ENCODE data around the gene C3orf70. TPM values are rescaled to one million over a fixed set of nuclear protein-coding genes. Genes with fewer than 3 reads are reported as not detected.

Gene C3orf70
- 5.6 TPM for total RNA-seq

- no peaks in the 10 kb centered on the region for H3K27me3 ChIP-seq
- no peaks in the 10 kb centered on the region for H3K36me3 ChIP-seq
- peak within 1 kb of the TSS; percentile 87 for H3K27ac ChIP-seq
- H3K4me3 ChIP-seq = peak within 1 kb of the TSS; percentile 71 to 74
- no peak for TF ChIP-seq CTCF (IDR thresholded peaks at IDR 0.05)
- TF ChIP-seq POLR2AphosphoS5 (IDR thresholded peaks at IDR 0.05; ENCODE audit: insufficient read depth in 1 of 2, low read depth in 1 of 2) = no peak
- no peak for TF ChIP-seq POLR2A (IDR thresholded peaks at IDR 0.05)
- H3K4me1 ChIP-seq = peaks cover 18% of the 10 kb centered on the region
- H3K9me3 ChIP-seq = no peaks in the 10 kb centered on the region
- no peak for DNase-seq (ENCODE audit: extremely low spot score in 2 of 2)
- intact Hi-C loops (cut with DNase I) = no loop called here
Measured at GRCh38 chr3:185152410-185153170, at the start of gene C3orf70. Gene C3orf70 (minus strand): TSS chr3:185153060. CDS start chr3:185152823, 237 bp downstream.

- TF ChIP-seq POLR2A (IDR thresholded peaks at IDR 0.05) (no peak), POLR2AphosphoS5 (IDR thresholded peaks at IDR 0.05; ENCODE audit: insufficient read depth in 1 of 2, low read depth in 1 of 2) (no peak), CTCF (IDR thresholded peaks at IDR 0.05) (no peak)
- Histone ChIP-seq H3K4me1 (no peaks in the 10 kb centered on the region), H3K36me3 (no peaks in the 10 kb centered on the region), H3K4me3 (no peak overlapping the region), H3K27ac (no peak overlapping the region), H3K9me3 (no peaks in the 10 kb centered on the region), H3K27me3 (no peaks in the 10 kb centered on the region)
- no peak for DNase-seq (ENCODE audit: extremely low spot score in 2 of 2)
- intact Hi-C loops (cut with DNase I) = no loop called here
Measured at GRCh38 chr3:185200639-185201038, 47.8 kb upstream of the C3orf70 start.

- H3K27ac ChIP-seq = no peak overlapping the region
- H3K4me1 ChIP-seq = no peaks in the 10 kb centered on the region
- no peak for TF ChIP-seq POLR2A (IDR thresholded peaks at IDR 0.05)
- no peak for TF ChIP-seq CTCF (IDR thresholded peaks at IDR 0.05)
- no peak for TF ChIP-seq POLR2AphosphoS5 (IDR thresholded peaks at IDR 0.05; ENCODE audit: insufficient read depth in 1 of 2, low read depth in 1 of 2)
- H3K9me3 ChIP-seq = no peaks in the 10 kb centered on the region
- no peaks in the 10 kb centered on the region for H3K36me3 ChIP-seq
- H3K27me3 ChIP-seq = no peaks in the 10 kb centered on the region
- intact Hi-C loops (cut with DNase I) = no loop called here
- DNase-seq (ENCODE audit: extremely low spot score in 2 of 2) = no peak
- no peak overlapping the region for H3K4me3 ChIP-seq
Measured at GRCh38 chr3:185199671-185200070, 46.8 kb upstream of the C3orf70 start.

GRCh38 chr3:185199206-185199605 is 46.3 kb upstream of the C3orf70 start:
- Histone ChIP-seq H3K9me3 (no peaks in the 10 kb centered on the region), H3K36me3 (no peaks in the 10 kb centered on the region), H3K4me3 (no peak overlapping the region), H3K27me3 (no peaks in the 10 kb centered on the region), H3K27ac (no peak overlapping the region), H3K4me1 (no peaks in the 10 kb centered on the region)
- no peak for DNase-seq (ENCODE audit: extremely low spot score in 2 of 2)
- TF ChIP-seq POLR2AphosphoS5 (IDR thresholded peaks at IDR 0.05; ENCODE audit: insufficient read depth in 1 of 2, low read depth in 1 of 2) = no peak
- no peak for TF ChIP-seq POLR2A (IDR thresholded peaks at IDR 0.05)
- TF ChIP-seq CTCF (IDR thresholded peaks at IDR 0.05) = no peak
- intact Hi-C loops (cut with DNase I) = no loop called here

- H3K4me1 ChIP-seq = no peaks in the 10 kb centered on the region
- peaks cover 0 to 7% of the 10 kb centered on the region in 2 donors for H3K36me3 ChIP-seq
- no peak overlapping the region for H3K27ac ChIP-seq
- DNase-seq (ENCODE audit: extremely low spot score in 2 of 2) = no peak
- no peaks in the 10 kb centered on the region for H3K27me3 ChIP-seq
- intact Hi-C loops (cut with DNase I) = no loop called here
- H3K9me3 ChIP-seq = no peaks in the 10 kb centered on the region
- no peak for TF ChIP-seq CTCF (IDR thresholded peaks at IDR 0.05)
- no peak for TF ChIP-seq POLR2A (IDR thresholded peaks at IDR 0.05)
- no peak for TF ChIP-seq POLR2AphosphoS5 (IDR thresholded peaks at IDR 0.05; ENCODE audit: insufficient read depth in 1 of 2, low read depth in 1 of 2)
- H3K4me3 ChIP-seq = no peak overlapping the region
Measured at GRCh38 chr3:185197068-185197467, 44.2 kb upstream of the C3orf70 start.

All from vagina (tissue), 2 donors.